Neural progenitor cell (in vitro differentiated cells): ENCODE data around the gene SPHK1. TPM values are rescaled to one million over a fixed set of nuclear protein-coding genes. Genes with fewer than 3 reads are reported as not detected.
A peak's percentile ranks its signal among the peaks of the same experiment; 100 is the strongest.
"Not testable (repeated sequence)": the region's sequence is repeated elsewhere in the genome, so short reads cannot be mapped to it uniquely, and the experiment has no call there.

Experiments used
- DNase-seq: peaks from one replicate; pipeline ENCODE4 v3.0.0-alpha.2; 2016; ENCODE audit warnings: low spot score
- H2AFZ ChIP-seq: fragments of 200-600 bp; sonication (generic); replicated peaks from 2 replicates; pipeline ENCODE4 v1.6.1; 2016; ENCODE audit warnings: antibody characterized with exemption
- H3F3A ChIP-seq: fragments of 200-600 bp; sonication (generic); 2 replicates; pipeline ENCODE4 v1.6.1; 2016; ENCODE audit warnings: antibody characterized with exemption, low read depth
- H3K27ac ChIP-seq: fragments of 200-600 bp; sonication (generic); 2 replicates; pipeline ENCODE4 v1.5.1; 2016; ENCODE audit warnings: mild to moderate bottlenecking
- H3K27me3 ChIP-seq: fragments of 200-600 bp; sonication (generic); 2 replicates; pipeline ENCODE4 v1.6.1; 2016; ENCODE audit warnings: mild to moderate bottlenecking, moderate library complexity
- H3K36me3 ChIP-seq: fragments of 200-600 bp; sonication (generic); 2 replicates; pipeline ENCODE4 v1.5.1; 2016
- H3K4me1 ChIP-seq: fragments of 200-600 bp; sonication (generic); 2 replicates; pipeline ENCODE4 v1.6.1; 2016; ENCODE audit warnings: mixed run types
- H3K4me2 ChIP-seq: fragments of 200-600 bp; sonication (generic); 2 replicates; pipeline ENCODE4 v1.6.1; 2016
- H3K4me3 ChIP-seq: fragments of 200-600 bp; sonication (generic); 2 replicates; pipeline ENCODE4 v1.5.1; 2016
- H3K79me2 ChIP-seq: fragments of 200-600 bp; sonication (generic); 2 replicates; pipeline ENCODE4 v1.6.1; 2016; ENCODE audit warnings: low read depth
- H3K9ac ChIP-seq: fragments of 200-600 bp; sonication (generic); 2 replicates; pipeline ENCODE4 v1.6.1; 2016
- H3K9me3 ChIP-seq: fragments of 200-600 bp; sonication (generic); 2 replicates; pipeline ENCODE4 v1.5.1; 2016; ENCODE audit warnings: low read depth
- H4K20me1 ChIP-seq: fragments of 200-600 bp; sonication (generic); 2 replicates; pipeline ENCODE4 v1.6.1; 2016; ENCODE audit warnings: low read depth
- H3K27ac Mint-ChIP-seq: 3 replicates; pipeline ENCODE4 v1.8.0; 2021; ENCODE audit warnings: mixed read lengths
- H3K27me3 Mint-ChIP-seq: 2 replicates; pipeline ENCODE4 v1.8.0; 2022; ENCODE audit warnings: low read depth, mild to moderate bottlenecking, inconsistent platforms, moderate library complexity, mixed read lengths; ENCODE audit not compliant: insufficient read depth
- H3K36me3 Mint-ChIP-seq: 3 replicates; pipeline ENCODE4 v1.8.0; 2021; ENCODE audit warnings: mixed read lengths
- H3K4me1 Mint-ChIP-seq: 3 replicates; pipeline ENCODE4 v1.8.0; 2021; ENCODE audit warnings: mixed read lengths
- H3K4me3 Mint-ChIP-seq: 3 replicates; pipeline ENCODE4 v1.8.0; 2021; ENCODE audit warnings: mild to moderate bottlenecking, moderate library complexity, mixed read lengths
- H3K9me3 Mint-ChIP-seq: 3 replicates; pipeline ENCODE4 v1.8.0; 2020; ENCODE audit warnings: mixed read lengths
- CTCF ChIP-seq: fragments of 200-600 bp; sonication (generic); IDR thresholded peaks from 2 replicates; pipeline ENCODE4 v1.5.1; 2017; ENCODE audit warnings: antibody characterized with exemption, mild to moderate bottlenecking
- EZH2 ChIP-seq: fragments of 200-600 bp; sonication (generic); IDR thresholded peaks from 2 replicates; pipeline ENCODE4 v1.6.1; 2017; ENCODE audit warnings: antibody characterized with exemption, mild to moderate bottlenecking, moderate library complexity
- EZH2phosphoT487 ChIP-seq: fragments of 200-600 bp; sonication (generic); IDR thresholded peaks from 2 replicates; pipeline ENCODE4 v1.6.1; 2017; ENCODE audit warnings: antibody characterized with exemption
- total RNA-seq: library from RNA; depleted of rRNA; stranded (reverse); fragments of >200 nt; gene quantifications from 2 replicates; pipeline ENCODE4 v1.2.3, GENCODE V29; 2015; ENCODE audit warnings: low replicate concordance

SPHK1 gene
- total RNA-seq, 1 donor from 2014 or later: 1.3 TPM

DNA sequence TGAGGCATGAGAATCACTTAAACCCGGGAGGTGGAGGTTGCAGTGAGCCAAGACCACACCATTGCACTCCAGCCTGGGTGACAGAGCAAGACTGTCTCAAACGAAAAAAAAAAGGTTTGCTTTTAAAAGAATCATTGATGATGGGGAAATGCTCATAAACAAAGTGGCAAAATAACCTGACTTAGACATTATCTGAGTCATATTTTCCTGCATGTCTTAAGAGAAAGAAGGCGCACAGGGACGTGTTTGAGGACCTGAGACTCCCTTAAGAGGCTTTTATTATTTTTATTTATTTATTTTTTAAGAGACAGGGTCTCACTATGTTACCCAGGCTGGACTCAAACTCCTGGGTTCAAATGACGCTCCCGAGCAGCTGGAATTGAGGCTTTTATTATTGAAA lies 25.0 kb upstream of the SPHK1 start:
- peaks cover 33% of the 10 kb centered on the region for H3K4me1 Mint-ChIP-seq
- H3K27ac Mint-ChIP-seq: no peak overlapping the region
- TF ChIP-seq EZH2 (no peak), CTCF (no peak), EZH2phosphoT487 (no peak)
- no peaks in the 10 kb centered on the region for H3K27me3 ChIP-seq
- H3K4me2 ChIP-seq: no peak overlapping the region
- no peak overlapping the region for H2AFZ ChIP-seq
- H3K27ac ChIP-seq: no peak overlapping the region
- peaks cover 7% of the 10 kb centered on the region for H3K4me1 ChIP-seq
- H3K79me2 ChIP-seq: no peaks in the 10 kb centered on the region
- H3K9me3 ChIP-seq: no peaks in the 10 kb centered on the region
- no peak overlapping the region for H3K4me3 ChIP-seq
- peaks cover 3% of the 10 kb centered on the region for H3K27me3 Mint-ChIP-seq
- DNase-seq: no peak
- peaks cover 11% of the 10 kb centered on the region for H3F3A ChIP-seq
- no peaks in the 10 kb centered on the region for H4K20me1 ChIP-seq
- H3K9ac ChIP-seq: no peak overlapping the region
- H3K36me3 Mint-ChIP-seq: peaks cover 2% of the 10 kb centered on the region
- no peak overlapping the region for H3K4me3 Mint-ChIP-seq
- no peaks in the 10 kb centered on the region for H3K36me3 ChIP-seq
- H3K9me3 Mint-ChIP-seq: no peaks in the 10 kb centered on the region

- H4K20me1 ChIP-seq, H3K36me3 ChIP-seq, H3K4me3 Mint-ChIP-seq, H2AFZ ChIP-seq, H3K27me3 ChIP-seq, H3K27me3 Mint-ChIP-seq, H3K36me3 Mint-ChIP-seq, H3K9ac ChIP-seq, H3K79me2 ChIP-seq, H3F3A ChIP-seq, H3K4me1 ChIP-seq, H3K27ac ChIP-seq, DNase-seq, H3K4me3 ChIP-seq, H3K27ac Mint-ChIP-seq, H3K4me2 ChIP-seq, H3K9me3 ChIP-seq, H3K9me3 Mint-ChIP-seq: not testable (repeated sequence)
- H3K4me1 Mint-ChIP-seq: peaks cover 29% of the 10 kb centered on the region
These were observed 24.6 kb upstream of the SPHK1 start for GRCh38 chr17:76359776-76360175.

DNA sequence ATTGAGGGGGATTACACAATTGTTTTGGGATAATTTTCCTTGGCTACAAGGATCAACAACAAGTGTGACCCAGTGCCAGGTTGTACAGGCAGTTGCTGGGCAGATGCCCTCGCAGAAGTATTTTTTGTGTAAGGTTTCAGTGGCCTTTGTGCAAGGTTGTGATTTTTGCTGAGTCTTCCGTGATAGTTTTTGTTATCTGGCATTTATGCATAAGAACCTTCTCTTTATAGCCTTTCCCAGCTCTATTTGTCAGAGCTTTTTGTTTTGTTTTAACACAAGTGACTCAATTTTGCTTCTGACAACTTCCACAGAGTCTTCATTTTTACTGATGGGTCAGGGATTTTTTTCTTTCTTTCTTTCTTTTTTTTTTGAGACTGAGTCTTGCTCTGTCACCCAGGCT lies 23.9 kb upstream of the SPHK1 start:
- H3K79me2 ChIP-seq: no peaks in the 10 kb centered on the region
- no peak overlapping the region for H3K4me3 Mint-ChIP-seq
- H3K27ac Mint-ChIP-seq: peak overlapping the region; percentile 65
- no peak overlapping the region for H3K4me3 ChIP-seq
- peaks cover 6% of the 10 kb centered on the region for H3K36me3 Mint-ChIP-seq
- no peak overlapping the region for H2AFZ ChIP-seq
- no peak overlapping the region for H3K9ac ChIP-seq
- no peaks in the 10 kb centered on the region for H3K27me3 ChIP-seq
- H3K4me2 ChIP-seq: no peak overlapping the region
- H3F3A ChIP-seq: peaks cover 2% of the 10 kb centered on the region
- no peaks in the 10 kb centered on the region for H4K20me1 ChIP-seq
- DNase-seq: no peak
- H3K9me3 ChIP-seq: no peaks in the 10 kb centered on the region
- H3K9me3 Mint-ChIP-seq: no peaks in the 10 kb centered on the region
- H3K4me1 ChIP-seq: peaks cover 7% of the 10 kb centered on the region
- no peak for TF ChIP-seq EZH2
- TF ChIP-seq EZH2phosphoT487: no peak
- TF ChIP-seq CTCF: no peak
- H3K4me1 Mint-ChIP-seq: peaks cover 27% of the 10 kb centered on the region
- no peaks in the 10 kb centered on the region for H3K36me3 ChIP-seq
- no peak overlapping the region for H3K27ac ChIP-seq
- peaks cover 3% of the 10 kb centered on the region for H3K27me3 Mint-ChIP-seq

GRCh38 chr17:76363107-76363842 lies 21.1 kb upstream of the SPHK1 start:
- Histone ChIP-seq H3K27ac (no peak overlapping the region), H2AFZ (no peak overlapping the region), H3K27me3 (no peaks in the 10 kb centered on the region), H3K4me1 (peaks cover 7% of the 10 kb centered on the region), H3K79me2 (no peaks in the 10 kb centered on the region), H3K4me3 (no peak overlapping the region), H3F3A (peaks cover 2% of the 10 kb centered on the region), H3K9me3 (no peaks in the 10 kb centered on the region), H4K20me1 (no peaks in the 10 kb centered on the region), H3K9ac (no peak overlapping the region), H3K4me2 (no peak overlapping the region), H3K36me3 (no peaks in the 10 kb centered on the region)
- Mint-ChIP-seq H3K4me3 (no peak overlapping the region), H3K9me3 (no peaks in the 10 kb centered on the region), H3K4me1 (peaks cover 32% of the 10 kb centered on the region), H3K27me3 (peaks cover 2% of the 10 kb centered on the region), H3K27ac (no peak overlapping the region), H3K36me3 (peaks cover 13% of the 10 kb centered on the region)
- no peak for DNase-seq
- TF ChIP-seq EZH2 (no peak), EZH2phosphoT487 (no peak), CTCF (no peak)
